Measurements from ENCODE around the gene SCAP. TPM values are rescaled to one million over a fixed set of nuclear protein-coding genes. Genes with fewer than 3 reads are reported as not detected.

Gene SCAP
- total and polyA plus RNA-seq, 2 of the 4 experiments (the other 2 are of a cell fraction): 25.3 to 34.6 TPM

- Histone ChIP-seq H3K27me3 (ENCODE audit: control insufficient read depth, insufficient read depth, low read length) (no peaks in the 10 kb centered on the region), H2AK5ac (ENCODE audit: low read depth, low read length) (no peak overlapping the region), H3K4me1 (ENCODE audit: control insufficient read depth, insufficient read depth, low read length) (peaks cover 11% of the 10 kb centered on the region; the same call in 1 of the 2 replicates), H3K14ac (replicated peaks; ENCODE audit: low read depth, low read length) (no peak overlapping the region), H3K9ac (ENCODE audit: low read depth, low read length) (no peak overlapping the region), H3K79me1 (ENCODE audit: low read depth in 1 of 2, low read length in 2 of 2) (peaks cover 13 to 36% of the 10 kb centered on the region in 2 experiments), H4K20me1 (ENCODE audit: insufficient read depth, low read length) (peaks cover 49% of the 10 kb centered on the region), H3K18ac (ENCODE audit: low read depth, low read length) (no peak overlapping the region), H2AFZ (replicated peaks; ENCODE audit: low read length, poor library complexity) (peak overlapping the region; percentile 50), H4K8ac (ENCODE audit: low read depth in 2 of 2, low read length in 2 of 2) (no peak overlapping the region), H3K4me3 (ENCODE audit: insufficient read depth, low read depth, low read length) (no peak overlapping the region), H4K91ac (ENCODE audit: insufficient read depth, low read depth, low read length) (no peak overlapping the region), H3K56ac (ENCODE audit: extremely low read depth, insufficient read depth, low read length) (no peak overlapping the region), H2BK15ac (ENCODE audit: low read depth, low read length) (no peak overlapping the region), H4K5ac (ENCODE audit: low read depth, low read length) (no peak overlapping the region), H3K23ac (ENCODE audit: low read depth, low read length) (no peak overlapping the region), H3K9me3 (ENCODE audit: control insufficient read depth, insufficient read depth, low read length) (no peaks in the 10 kb centered on the region), H3K4ac (ENCODE audit: low read depth, low read length) (no peak overlapping the region), H3K9me1 (ENCODE audit: insufficient read depth, low read length) (peaks cover 21% of the 10 kb centered on the region), H2BK5ac (ENCODE audit: low read depth, low read length, poor library complexity, severe bottlenecking) (no peak overlapping the region), H2AK9ac (replicated peaks; ENCODE audit: low read depth, low read length, poor library complexity) (peak overlapping the region; percentile 26), H3K4me2 (ENCODE audit: low read depth, low read length) (no peak overlapping the region), H2BK120ac (ENCODE audit: low read depth, low read length) (no peak overlapping the region), H3K27ac (ENCODE audit: insufficient read depth, low read length) (no peak overlapping the region), H3K36me3 (ENCODE audit: control insufficient read depth, insufficient read depth, low read length) (peaks cover 62% of the 10 kb centered on the region), H2BK20ac (ENCODE audit: low read depth, low read length) (no peak overlapping the region)
- ATAC-seq (ENCODE audit: low read depth) (no peak), DNase-seq (no peak)
- no TSS peak for BruUV-seq (replicated peaks)
- intact Hi-C loops (cut with micrococcal nuclease): no loop called here
- dilution Hi-C loops (cut with HindIII; ENCODE audit: low sequenced_read_pairs, unreplicated experiment): no loop called here
- TF ChIP-seq CEBPB (IDR thresholded peaks at IDR 0.05; ENCODE audit: low read depth, low read length) (no peak), CHD1 (IDR thresholded peaks at IDR 0.05; ENCODE audit: low read depth, low read length) (no peak), MAFK (IDR thresholded peaks at IDR 0.05; ENCODE audit: low read depth, low read length) (no peak), ELK1 (IDR thresholded peaks at IDR 0.05; ENCODE audit: borderline replicate concordance, low read depth, low read length) (no peak), SMC3 (IDR thresholded peaks at IDR 0.05; ENCODE audit: low read depth, low read length) (no peak), RFX5 (IDR thresholded peaks at IDR 0.05; ENCODE audit: low read depth, low read length) (no peak), MAZ (IDR thresholded peaks at IDR 0.05; ENCODE audit: borderline replicate concordance, low read depth, low read length) (no peak), CTCF (conservative IDR thresholded peaks at IDR 0.05; ENCODE audit: low read depth, low read length) (no peak), BHLHE40 (IDR thresholded peaks at IDR 0.05; ENCODE audit: low read depth, low read length) (no peak), POLR2A (IDR thresholded peaks at IDR 0.05; ENCODE audit: low read depth, low read length) (no peak), RAD21 (IDR thresholded peaks at IDR 0.05; ENCODE audit: low read length) (no peak)
- 86% methylated on average over 1 of the region's 18 CpGs; no CpG with 5 or more reads in 1 of the 2 experiments for WGBS, 2 experiments (ENCODE audit: extremely low coverage in 2 of 2, insufficient read length in 1 of 2)
- POLR2A ChIA-PET (ENCODE audit: unreplicated experiment): no interaction called here
- CTCF ChIA-PET: no interaction called here
- in situ Hi-C loops (cut with MboI; ENCODE audit: low sequenced_read_pairs): no loop called here
Measured at GRCh38 chr3:47407896-47408838, 67.6 kb downstream of the SCAP start.

Data from IMR-90 (cell line).